SK-N-SH (cell line): ENCODE data around the gene GNAZ. TPM values are rescaled to one million over a fixed set of nuclear protein-coding genes. Genes with fewer than 3 reads are reported as not detected.

Source experiments
- CTCF ChIA-PET: fragments of 300-600, 350-600 bp; formaldehyde crosslinking; extraction: SDS; loops from one replicate; lab custom pipeline; 2021; lab: Yijun Ruan, JAX
- POLR2A ChIA-PET: fragments of 350-600 bp; sonication (Branson Sonifier 250); formaldehyde crosslinking; extraction: SDS; loops from one replicate; lab custom pipeline; 2020; ENCODE audit warnings: antibody characterized with exemption, inconsistent platforms; lab: Yijun Ruan, JAX
- DNase-seq: peaks from one replicate; pipeline ENCODE4 v3.0.0; 2012
- H2AFZ ChIP-seq: fragments of 200-600 bp; sonication (generic); 2 replicates; pipeline ENCODE4 v1.8.1; 2016; ENCODE audit warnings: antibody characterized with exemption, mild to moderate bottlenecking, low read depth
- H3F3A ChIP-seq: fragments of 200-600 bp; sonication (generic); replicated peaks from 2 replicates; pipeline ENCODE3; 2016; ENCODE audit warnings: antibody characterized with exemption, mild to moderate bottlenecking; ENCODE audit not compliant: insufficient read depth
- H3K27ac ChIP-seq, 2 experiments: fragments of 200-500 bp in 1 of 2; fragments of 200-600 bp in 1 of 2; sonication (Bioruptor generic) in 1 of 2; sonication (generic), shearing (Covaris generic) in 1 of 2; 2 replicates each; pipeline versions ENCODE4 v1.5.1 to v1.6.1; 2014 to 2016; ENCODE audit warnings: low read depth in 2 of 2, inconsistent platforms in 1 of 2, low read length in 1 of 2, mild to moderate bottlenecking in 1 of 2, mixed read lengths in 1 of 2
- H3K27me3 ChIP-seq: fragments of 200-600 bp; sonication (generic), shearing (Covaris generic); 2 replicates; pipeline ENCODE4 v1.6.1; 2016; ENCODE audit warnings: mixed run types; ENCODE audit not compliant: insufficient read depth
- H3K36me3 ChIP-seq, 2 experiments: fragments of 200-500 bp in 1 of 2; fragments of 200-600 bp in 1 of 2; sonication (Bioruptor generic) in 1 of 2; sonication (generic) in 1 of 2; replicated peaks in 1 of 2; 2 replicates each; pipeline versions ENCODE3 to v1.5.1; 2014 to 2016; ENCODE audit warnings: low read length in 1 of 2, mild to moderate bottlenecking in 1 of 2; ENCODE audit not compliant: insufficient read depth in 2 of 2, control insufficient read depth in 1 of 2
- H3K4me1 ChIP-seq, 2 experiments: fragments of 200-500 bp in 1 of 2; fragments of 200-600 bp in 1 of 2; sonication (Bioruptor generic) in 1 of 2; sonication (generic), shearing (Covaris generic) in 1 of 2; 2 replicates each; pipeline versions ENCODE4 v1.5.1 to v1.6.1; 2014 to 2016; ENCODE audit warnings: low read depth in 1 of 2, low read length in 1 of 2, mixed run types in 1 of 2; ENCODE audit not compliant: insufficient read depth in 2 of 2, control insufficient read depth in 1 of 2
- H3K4me2 ChIP-seq: fragments of 200-600 bp; sonication (generic), shearing (Covaris generic); 2 replicates; pipeline ENCODE4 v1.6.1; 2017; ENCODE audit warnings: mixed run types
- H3K4me3 ChIP-seq, 2 experiments: fragments of 200-500 bp in 1 of 2; fragments of 200-600 bp in 1 of 2; sonication (Bioruptor generic) in 1 of 2; sonication (generic), shearing (Covaris generic) in 1 of 2; 2 replicates each; pipeline versions ENCODE4 v1.5.1 to v1.8.1; 2014 to 2016; ENCODE audit warnings: low read depth in 2 of 2, inconsistent platforms in 1 of 2, low read length in 1 of 2, mild to moderate bottlenecking in 1 of 2, mixed read lengths in 1 of 2, moderate library complexity in 1 of 2
- H3K79me2 ChIP-seq: fragments of 200-600 bp; sonication (generic); 2 replicates; pipeline ENCODE4 v1.8.1; 2017; ENCODE audit warnings: mild to moderate bottlenecking; ENCODE audit not compliant: insufficient read depth
- H3K9ac ChIP-seq: fragments of 200-600 bp; sonication (generic); 2 replicates; pipeline ENCODE4 v1.6.1; 2017; ENCODE audit warnings: mixed run types
- H3K9me2 ChIP-seq: fragments of 200-600 bp; sonication (generic); 2 replicates; pipeline ENCODE4 v1.6.1; 2017; ENCODE audit warnings: mixed run types
- H3K9me3 ChIP-seq: fragments of 200-600 bp; sonication (generic); 2 replicates; pipeline ENCODE4 v1.6.1; 2017; ENCODE audit warnings: mixed run types, mild to moderate bottlenecking, moderate library complexity
- H4K20me1 ChIP-seq: fragments of 200-600 bp; sonication (generic); 2 replicates; pipeline ENCODE4 v1.6.1; 2017; ENCODE audit warnings: mild to moderate bottlenecking, mixed run types; ENCODE audit not compliant: insufficient read depth
- CHD2 ChIP-seq: fragments of 150-350 bp; IDR thresholded peaks from 2 replicates; pipeline ENCODE4 v1.6.1; 2018; ENCODE audit warnings: low read length; ENCODE audit not compliant: partially characterized antibody
- ELF1 ChIP-seq: IDR thresholded peaks from 2 replicates; pipeline ENCODE4 v1.4.0; 2012
- FOSL2 ChIP-seq: IDR thresholded peaks from 2 replicates; pipeline ENCODE4 v1.4.0; 2012; ENCODE audit warnings: low read depth, mild to moderate bottlenecking, moderate library complexity, borderline replicate concordance
- FOXJ3 ChIP-seq: sonication (generic); formaldehyde crosslinking; IDR thresholded peaks from 2 replicates; pipeline ENCODE4 v1.5.1; 2020; ENCODE audit warnings: mild to moderate bottlenecking, missing genetic modification reagents
- GATA2 ChIP-seq: sonication (generic); formaldehyde crosslinking; IDR thresholded peaks from 2 replicates; pipeline ENCODE4 v1.5.0; 2020; ENCODE audit warnings: mild to moderate bottlenecking, missing genetic modification reagents
- MEF2A ChIP-seq: IDR thresholded peaks from 2 replicates; pipeline ENCODE4 v1.4.0; 2012; ENCODE audit warnings: low read depth, borderline replicate concordance
- NFIC ChIP-seq: IDR thresholded peaks from 2 replicates; pipeline ENCODE4 v1.4.0; 2012; ENCODE audit warnings: borderline replicate concordance
- NRF1 ChIP-seq: IDR thresholded peaks from 2 replicates; pipeline ENCODE4 v1.6.1; 2012; ENCODE audit warnings: low read depth, mild to moderate bottlenecking, low read length
- POLR2AphosphoS5 ChIP-seq: IDR thresholded peaks from 2 replicates; pipeline ENCODE4 v1.6.1; 2012; ENCODE audit warnings: low read depth, low read length
- RXRA ChIP-seq: IDR thresholded peaks from 2 replicates; pipeline ENCODE4 v1.4.0; 2012; ENCODE audit warnings: low read depth, mild to moderate bottlenecking, borderline replicate concordance
- TCF12 ChIP-seq: IDR thresholded peaks from 2 replicates; pipeline ENCODE4 v1.4.0; 2012
- WGBS: methylation state at CpG from one replicate; pipeline ENCODE4 v1.1.6; 2017; ENCODE audit warnings: low lambda C conversion rate; 5-methylcytosine and 5-hydroxymethylcytosine counted together
- polyA plus RNA-seq, 3 experiments: library from polyadenylated mRNA; depleted of rRNA; stranded (reverse); fragments of >200 nt; gene quantifications; 2 replicates each; pipeline ENCODE4 v1.2.3, GENCODE V29; 2012

GNAZ gene
- polyA plus RNA-seq, 1 of the 3 experiments (the other 2 are of a cell fraction), result 6.5 TPM

- Histone ChIP-seq H3K79me2 (no peaks in the 10 kb centered on the region), H4K20me1 (no peaks in the 10 kb centered on the region), H3K9me2 (no peaks in the 10 kb centered on the region), H3K27ac (no peak overlapping the region; a peak in 1 of 4 replicates), H3K4me1 (peaks cover 0 to 89% of the 10 kb centered on the region in 2 experiments; a peak in 1 of 4 replicates), H3K27me3 (no peaks in the 10 kb centered on the region), H2AFZ (no peak overlapping the region), H3F3A (no peaks in the 10 kb centered on the region), H3K4me3 (no peak overlapping the region), H3K4me2 (no peak overlapping the region), H3K36me3 (no peaks in the 10 kb centered on the region), H3K9ac (no peak overlapping the region), H3K9me3 (no peaks in the 10 kb centered on the region)
- ChIA-PET CTCF (interaction anchor here (1.1 to 4.2 kb wide), 3 partner anchors 13 to 149 kb away, joined by 3 to 24 read pairs (median 4); no protein-coding TSS in a partner anchor), POLR2A (no interaction called here)
- 93% methylated on average over 8 of the region's 17 CpGs for WGBS
- no peak for DNase-seq
- no peak for TF ChIP-seq FOXJ3 (CRISPR knock-in tag)
- no peak for TF ChIP-seq FOSL2
- TF ChIP-seq ELF1, result no peak
- TF ChIP-seq NFIC, result no peak
- no peak for TF ChIP-seq MEF2A
- TF ChIP-seq POLR2AphosphoS5, result no peak
- TF ChIP-seq NRF1, result no peak
- TF ChIP-seq TCF12, result no peak
- TF ChIP-seq RXRA, result no peak
- TF ChIP-seq CHD2, result no peak
These were observed 37.3 kb downstream of the GNAZ start for GRCh38 chr22:23107487-23108248.

GRCh38 chr22:23108249-23109078 lies 38.1 kb downstream of the GNAZ start:
- H3K9me2 ChIP-seq, result no peaks in the 10 kb centered on the region
- peaks cover 0 to 89% of the 10 kb centered on the region in 2 experiments; a peak in 1 of 4 replicates for H3K4me1 ChIP-seq
- H3K9me3 ChIP-seq, result no peaks in the 10 kb centered on the region
- H3K79me2 ChIP-seq, result no peaks in the 10 kb centered on the region
- H3F3A ChIP-seq, result no peaks in the 10 kb centered on the region
- no peak overlapping the region for H3K4me3 ChIP-seq
- H4K20me1 ChIP-seq, result no peaks in the 10 kb centered on the region
- 84% methylated on average over 4 of the region's 7 CpGs for WGBS
- no peaks in the 10 kb centered on the region for H3K36me3 ChIP-seq
- CTCF ChIA-PET, result interaction anchor here (1.4 to 4.2 kb wide), 5 partner anchors 13 to 260 kb away, joined by 4 to 24 read pairs (median 5); no protein-coding TSS in a partner anchor
- POLR2A ChIA-PET, result no interaction called here
- H3K4me2 ChIP-seq, result no peak overlapping the region
- H3K27ac ChIP-seq, result no peak overlapping the region; a peak in 1 of 4 replicates
- DNase-seq, result no peak
- H2AFZ ChIP-seq, result no peak overlapping the region
- no peak for TF ChIP-seq POLR2AphosphoS5
- TF ChIP-seq NFIC, result no peak
- TF ChIP-seq RXRA, result no peak
- TF ChIP-seq, all 33 proteins: peak for 0
- Histone ChIP-seq H3K27me3 (no peaks in the 10 kb centered on the region), H3K9ac (no peak overlapping the region)

DNA sequence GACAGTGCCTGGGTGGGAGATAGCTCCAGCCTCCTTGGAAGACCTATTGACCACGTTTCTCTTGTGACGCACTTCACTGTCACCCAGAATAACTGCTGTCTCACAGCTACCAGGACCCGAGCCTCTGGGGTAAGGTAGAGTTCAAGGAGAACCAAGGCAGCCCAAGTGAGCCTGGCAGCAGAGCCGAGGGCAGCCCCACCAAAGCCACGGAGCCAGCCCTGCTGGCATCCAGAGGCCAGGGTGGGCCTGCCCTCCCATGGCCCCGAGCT lies 38.7 kb downstream of the GNAZ start:
- no peak for TF ChIP-seq GATA2 (CRISPR knock-in tag)
- TF ChIP-seq MEF2A, result no peak
- no peaks in the 10 kb centered on the region for H3K27me3 ChIP-seq
- H3F3A ChIP-seq, result no peaks in the 10 kb centered on the region
- ChIA-PET POLR2A (no interaction called here), CTCF (interaction anchor here (1.1 to 4.2 kb wide), 7 partner anchors 13 to 260 kb away, joined by 3 to 24 read pairs (median 5); no protein-coding TSS in a partner anchor)
- H4K20me1 ChIP-seq, result no peaks in the 10 kb centered on the region
- H3K4me1 ChIP-seq, result peaks cover 0 to 89% of the 10 kb centered on the region in 2 experiments; a peak in 1 of 4 replicates
- H3K4me3 ChIP-seq, result no peak overlapping the region
- no peaks in the 10 kb centered on the region for H3K9me3 ChIP-seq
- no peak for DNase-seq
- no peak overlapping the region for H3K9ac ChIP-seq
- no peaks in the 10 kb centered on the region for H3K36me3 ChIP-seq
- no peaks in the 10 kb centered on the region for H3K79me2 ChIP-seq
- no CpG with 5 or more reads among the region's 6 CpGs for WGBS
- H3K27ac ChIP-seq, result no peak overlapping the region; a peak in 1 of 4 replicates
- no peak overlapping the region for H3K4me2 ChIP-seq
- no peak overlapping the region for H2AFZ ChIP-seq
- H3K9me2 ChIP-seq, result no peaks in the 10 kb centered on the region
